Erythroblast (primary cell): Measurements from ENCODE around the gene EPC2.

Experiments
- GATA1 ChIP-seq: IDR thresholded peaks from 2 replicates; pipeline ENCODE4 v1.6.1; 2011; ENCODE audit warnings: low read depth, mild to moderate bottlenecking, control low read depth, low read length, moderate library complexity
- POLR2A ChIP-seq: IDR thresholded peaks from 2 replicates; pipeline ENCODE4 v1.6.1; 2011; ENCODE audit warnings: mild to moderate bottlenecking, low read length

- no peak for TF ChIP-seq POLR2A
- TF ChIP-seq GATA1 = no peak
Observed at GRCh38 chr2:148725564-148725963, 81.0 kb downstream of the EPC2 start.
